HUES6 (cell line): ENCODE measurements around the gene INO80C.
"Not testable (repeated sequence)": the region's sequence is repeated elsewhere in the genome, so short reads cannot be mapped to it uniquely, and the experiment has no call there.

Experiments
- H3K27ac ChIP-seq: 2 replicates; pipeline ENCODE4 v1.7.0; 2013; ENCODE audit warnings: low read depth, mild to moderate bottlenecking, low read length, inconsistent platforms
- H3K27me3 ChIP-seq: 2 replicates; pipeline ENCODE4 v1.6.1; 2013; ENCODE audit warnings: low read length; ENCODE audit not compliant: control insufficient read depth, insufficient read depth
- H3K36me3 ChIP-seq: 2 replicates; pipeline ENCODE4 v1.6.1; 2013; ENCODE audit warnings: low read length; ENCODE audit not compliant: control insufficient read depth, insufficient read depth
- H3K4me1 ChIP-seq: 2 replicates; pipeline ENCODE4 v1.6.1; 2013; ENCODE audit warnings: low read length; ENCODE audit not compliant: control insufficient read depth, insufficient read depth
- H3K4me3 ChIP-seq: 2 replicates; pipeline ENCODE4 v1.5.1; 2013; ENCODE audit warnings: low read depth, low read length
- H3K9ac ChIP-seq: one replicate; pipeline ENCODE4 v1.6.1; 2013; ENCODE audit warnings: mild to moderate bottlenecking, low read length
- H3K9me3 ChIP-seq: 2 replicates; pipeline ENCODE4 v1.6.1; 2013; ENCODE audit warnings: low read depth, low read length; ENCODE audit not compliant: control insufficient read depth, insufficient read depth

The INO80C gene

DNA sequence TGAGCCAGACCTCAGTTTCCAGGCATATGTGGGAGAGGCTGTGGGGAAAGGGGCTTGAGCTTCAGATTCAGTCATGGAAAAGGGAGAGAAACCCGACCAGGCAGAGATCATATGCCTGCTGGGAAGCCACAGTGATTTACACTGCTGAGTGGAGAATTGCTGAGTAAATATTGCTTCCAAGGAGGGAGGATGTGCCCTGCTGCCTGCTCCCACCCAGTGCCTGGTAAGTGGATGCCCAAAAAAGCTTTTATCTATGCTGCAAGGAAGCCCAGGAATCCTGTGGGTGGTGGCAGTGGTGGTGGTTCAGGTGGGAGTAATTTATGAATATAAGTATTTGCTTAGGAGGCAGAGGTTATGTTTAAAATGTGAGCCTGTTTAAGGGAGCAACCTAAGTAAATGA, 39.5 kb downstream of the INO80C start:
- peak overlapping the region; percentile 11 for H3K9ac ChIP-seq
- H3K27ac ChIP-seq: peak overlapping the region; percentile 5; the same call in 1 of the 2 replicates
- peaks cover 16% of the 10 kb centered on the region for H3K4me1 ChIP-seq
- no peaks in the 10 kb centered on the region for H3K27me3 ChIP-seq
- no peaks in the 10 kb centered on the region for H3K36me3 ChIP-seq
- no peaks in the 10 kb centered on the region for H3K9me3 ChIP-seq
- H3K4me3 ChIP-seq: no peak overlapping the region

DNA sequence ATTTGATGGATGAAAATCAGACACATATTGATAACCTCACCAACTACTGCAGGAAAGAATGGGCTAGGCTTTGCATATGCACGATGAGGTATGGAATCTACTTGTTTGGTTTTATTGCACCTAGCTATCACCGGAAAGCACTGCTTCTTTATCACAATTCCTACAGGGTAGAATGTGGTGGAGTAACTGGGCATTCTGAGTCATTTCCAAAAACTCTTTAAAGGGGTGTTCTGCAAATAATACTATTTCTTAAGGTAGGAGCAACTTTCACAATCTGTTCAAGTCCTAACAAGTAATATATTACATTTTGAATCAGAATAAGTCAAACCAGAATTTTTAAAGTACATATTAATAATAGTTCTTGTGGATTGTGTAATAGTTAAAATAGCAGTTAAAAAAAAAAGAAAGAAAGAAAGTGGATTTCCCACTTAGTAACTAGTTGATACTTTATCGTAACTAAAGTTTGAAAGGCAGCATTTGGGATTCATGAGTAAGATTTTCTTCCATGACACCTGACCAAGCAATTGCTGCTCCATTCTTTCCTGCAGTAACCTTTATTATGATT, 40.5 kb downstream of the INO80C start:
- H3K4me1 ChIP-seq: peaks cover 16% of the 10 kb centered on the region
- H3K27ac ChIP-seq: no peak overlapping the region
- no peaks in the 10 kb centered on the region for H3K27me3 ChIP-seq
- no peak overlapping the region for H3K4me3 ChIP-seq
- H3K9ac ChIP-seq: no peak overlapping the region
- no peaks in the 10 kb centered on the region for H3K36me3 ChIP-seq
- no peaks in the 10 kb centered on the region for H3K9me3 ChIP-seq

DNA sequence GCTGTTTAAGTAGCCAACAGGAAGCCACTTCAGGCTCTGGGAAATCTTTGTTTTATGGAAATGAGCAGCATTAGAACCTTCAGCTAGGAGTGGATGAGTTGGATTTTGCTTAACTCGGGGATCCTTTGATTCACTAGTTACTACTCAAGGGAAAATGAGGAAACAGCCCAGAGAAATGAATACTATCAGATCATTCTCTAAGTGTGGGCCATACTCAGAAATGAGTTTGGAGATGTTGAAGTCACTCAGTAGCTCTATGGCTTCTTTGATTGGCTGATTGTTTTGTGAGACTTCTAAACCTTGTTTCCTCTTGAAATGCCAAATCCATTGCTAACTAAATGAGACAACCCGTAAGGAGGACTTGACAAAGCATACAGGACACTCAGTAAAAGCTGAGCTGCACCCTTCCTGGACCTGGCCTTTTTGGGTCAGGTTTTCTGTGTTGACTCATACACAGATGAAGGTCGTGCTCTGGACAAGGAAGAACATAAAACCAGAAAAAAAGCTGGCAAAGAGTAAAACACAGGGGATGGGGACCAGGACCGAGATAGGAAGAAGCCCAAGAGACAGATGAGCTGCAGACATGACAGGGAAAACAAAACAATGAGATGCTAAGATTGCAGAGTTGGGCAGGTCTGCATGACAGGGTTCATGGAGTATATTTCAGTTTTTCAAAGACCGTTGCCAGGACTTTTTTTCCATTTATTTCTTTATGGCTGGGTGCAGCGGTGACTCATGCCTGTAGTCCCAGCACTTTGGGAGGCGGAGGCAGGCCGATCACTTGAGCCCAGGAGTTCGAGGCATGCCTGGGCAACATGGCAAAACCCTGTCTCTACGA, 41.6 kb downstream of the INO80C start:
- Histone ChIP-seq H3K36me3 (no peaks in the 10 kb centered on the region), H3K9ac (no peak overlapping the region), H3K27ac (no peak overlapping the region), H3K4me1 (peaks cover 16% of the 10 kb centered on the region), H3K9me3 (no peaks in the 10 kb centered on the region), H3K4me3 (no peak overlapping the region), H3K27me3 (no peaks in the 10 kb centered on the region)

DNA sequence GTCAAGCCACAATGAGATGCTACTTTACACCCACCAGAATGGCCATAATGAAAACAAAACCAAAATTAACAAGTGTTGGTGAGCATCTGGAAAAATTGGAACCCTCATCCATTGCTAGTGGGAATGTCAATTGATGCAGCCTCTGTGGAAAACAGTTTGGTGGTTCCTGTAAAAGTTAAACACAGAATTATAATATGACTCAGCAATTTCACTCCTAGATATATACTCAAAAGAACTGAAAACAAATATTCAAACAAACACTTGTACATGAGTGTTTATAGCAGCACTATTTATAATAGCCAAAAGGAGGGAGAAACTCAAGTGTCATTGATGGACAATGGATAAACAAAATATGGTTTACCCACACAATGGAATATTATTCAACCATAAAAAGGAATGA, 43.0 kb downstream of the INO80C start:
- Histone ChIP-seq H3K4me1 (peaks cover 16% of the 10 kb centered on the region), H3K27ac (no peak overlapping the region), H3K9ac (no peak overlapping the region)

DNA sequence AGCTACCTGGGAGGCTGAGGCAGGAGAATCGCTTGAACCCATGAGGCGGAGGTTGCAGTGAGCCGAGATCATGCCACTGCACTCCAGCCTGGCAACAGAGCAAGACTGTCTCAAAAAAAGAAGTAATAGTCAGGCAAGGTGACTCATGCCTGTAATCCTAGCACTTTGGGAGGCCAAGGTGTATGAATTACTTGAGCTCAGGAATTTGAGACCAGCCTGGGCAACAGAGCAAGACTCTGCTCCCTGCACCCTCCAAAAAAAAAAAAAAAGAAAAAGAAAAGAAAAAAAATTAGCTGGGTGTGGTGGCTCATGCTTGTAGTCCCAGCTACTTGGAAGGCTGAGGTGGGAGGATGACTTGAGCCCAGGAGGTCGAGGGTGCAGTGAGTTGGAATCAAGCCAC, 44.7 kb downstream of the INO80C start:
- H3K9me3 ChIP-seq, H3K27me3 ChIP-seq, H3K4me3 ChIP-seq, H3K27ac ChIP-seq, H3K36me3 ChIP-seq, H3K9ac ChIP-seq, H3K4me1 ChIP-seq: not testable (repeated sequence)

More for the DNA sequence above, 43.0 kb downstream of the INO80C start:
- Histone ChIP-seq H3K4me3 (no peak overlapping the region), H3K36me3 (no peaks in the 10 kb centered on the region), H3K9me3 (no peaks in the 10 kb centered on the region), H3K27me3 (no peaks in the 10 kb centered on the region)

DNA sequence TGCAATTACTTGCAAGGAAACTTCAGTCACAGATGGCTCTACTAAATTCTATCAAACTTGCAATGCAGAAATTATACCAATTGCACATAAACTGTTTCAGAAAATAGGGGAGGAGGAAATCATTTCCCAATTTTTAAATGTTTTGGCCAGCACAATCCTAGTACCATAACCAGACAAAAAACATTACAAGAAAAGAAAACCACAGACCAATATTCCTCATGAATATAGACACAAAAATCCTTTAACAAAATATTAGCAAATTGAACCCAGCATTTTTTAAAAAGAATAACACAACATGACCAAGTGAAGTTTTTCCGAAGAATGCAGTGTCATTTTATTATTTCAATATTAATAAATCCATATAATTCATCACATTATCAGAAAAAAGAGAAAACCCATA, 45.8 kb downstream of the INO80C start:
- H3K4me3 ChIP-seq: no peak overlapping the region
- no peak overlapping the region for H3K9ac ChIP-seq
- no peak overlapping the region for H3K27ac ChIP-seq
- H3K27me3 ChIP-seq: no peaks in the 10 kb centered on the region
- no peaks in the 10 kb centered on the region for H3K9me3 ChIP-seq
- H3K36me3 ChIP-seq: no peaks in the 10 kb centered on the region
- H3K4me1 ChIP-seq: no peaks in the 10 kb centered on the region; the same call in 1 of the 2 replicates

DNA sequence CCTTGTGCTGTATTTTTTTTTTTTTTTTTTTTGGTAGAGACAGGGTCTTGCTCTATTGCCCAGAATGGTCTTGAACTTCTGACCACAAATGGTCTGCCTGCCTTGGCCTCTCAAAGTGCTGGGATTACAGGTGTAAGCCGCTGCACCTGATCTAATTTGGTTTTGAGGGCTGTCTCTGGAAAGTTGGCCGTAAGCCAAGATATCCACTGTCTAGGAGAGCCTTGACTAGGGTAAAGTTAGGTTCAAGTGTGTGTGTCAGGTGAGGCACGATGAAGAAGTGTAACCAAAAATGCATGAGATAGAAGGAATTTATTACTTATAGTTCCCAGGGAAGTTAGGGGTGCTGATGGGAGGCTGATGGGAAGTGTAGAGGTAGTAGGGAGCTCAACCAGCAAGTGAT, 46.7 kb downstream of the INO80C start:
- H3K36me3 ChIP-seq: no peaks in the 10 kb centered on the region
- no peak overlapping the region for H3K9ac ChIP-seq
- H3K9me3 ChIP-seq: no peaks in the 10 kb centered on the region
- H3K4me1 ChIP-seq: no peaks in the 10 kb centered on the region; the same call in 1 of the 2 replicates
- H3K4me3 ChIP-seq: no peak overlapping the region
- H3K27me3 ChIP-seq: no peaks in the 10 kb centered on the region
- no peak overlapping the region for H3K27ac ChIP-seq

DNA sequence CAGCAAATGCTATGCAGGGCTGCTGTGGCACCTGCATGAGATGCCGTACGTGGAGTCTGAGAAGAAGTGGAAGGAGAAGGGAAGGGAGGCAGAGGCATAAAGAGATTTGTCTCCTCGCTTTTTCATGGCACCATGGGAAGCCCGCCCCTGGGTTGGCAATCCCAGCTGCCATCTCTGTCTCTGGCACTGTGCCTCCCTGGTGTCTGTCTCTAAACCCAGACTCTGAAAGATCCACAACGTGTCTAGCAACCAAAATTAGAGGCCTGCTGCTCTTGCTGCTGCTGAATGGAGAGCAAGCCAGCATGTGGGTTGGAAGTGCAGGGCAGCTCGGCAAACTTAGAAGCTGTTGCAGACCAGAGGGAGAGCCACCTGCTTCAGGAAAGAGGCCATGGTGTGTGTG, 53.1 kb downstream of the INO80C start:
- H3K4me1 ChIP-seq: no peaks in the 10 kb centered on the region
- H3K9me3 ChIP-seq: no peaks in the 10 kb centered on the region
- H3K36me3 ChIP-seq: no peaks in the 10 kb centered on the region
- H3K9ac ChIP-seq: no peak overlapping the region
- H3K27ac ChIP-seq: no peak overlapping the region
- no peaks in the 10 kb centered on the region for H3K27me3 ChIP-seq
- H3K4me3 ChIP-seq: no peak overlapping the region

DNA sequence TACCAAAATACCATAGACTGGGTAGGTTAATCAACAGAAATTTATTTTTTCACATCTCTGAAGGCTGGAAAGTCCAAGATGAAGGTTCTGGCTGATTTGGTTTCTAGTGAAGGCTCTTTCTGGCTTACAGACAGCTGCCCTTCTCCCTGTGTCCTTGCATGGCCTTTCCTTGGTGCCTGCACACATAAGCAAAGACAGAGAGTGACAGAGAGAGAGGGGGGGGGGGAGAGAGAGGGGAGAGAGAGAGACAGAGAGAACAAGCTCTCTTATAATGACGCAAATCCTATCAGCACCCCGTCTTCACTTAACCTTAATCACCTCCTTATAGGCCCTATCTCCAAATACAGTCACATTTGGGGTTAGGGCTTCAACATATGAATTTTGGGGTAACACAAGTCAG, 53.9 kb downstream of the INO80C start:
- Histone ChIP-seq H3K27ac (no peak overlapping the region), H3K4me1 (peaks cover 2% of the 10 kb centered on the region; the same call in 1 of the 2 replicates), H3K36me3 (no peaks in the 10 kb centered on the region), H3K27me3 (no peaks in the 10 kb centered on the region), H3K4me3 (no peak overlapping the region), H3K9me3 (no peaks in the 10 kb centered on the region), H3K9ac (no peak overlapping the region)

DNA sequence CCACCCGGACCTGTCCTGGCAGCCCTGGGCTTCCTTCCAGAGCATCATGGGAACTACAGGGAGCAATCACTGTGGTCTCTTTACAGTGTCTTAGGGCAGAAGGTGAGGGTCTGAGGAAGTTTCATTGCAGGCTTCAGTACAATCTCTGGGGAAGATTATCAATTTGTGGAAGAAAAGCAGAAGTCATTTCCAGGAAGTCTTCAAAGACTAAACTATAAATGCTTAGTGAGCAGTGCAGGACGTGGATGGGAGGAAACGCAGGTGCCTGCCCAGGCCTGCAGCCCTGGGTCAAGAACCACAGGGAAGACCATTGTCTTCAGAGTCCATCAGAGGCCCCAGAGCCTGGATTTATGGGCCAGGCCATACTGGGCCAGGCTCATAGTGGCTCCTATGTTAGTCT, 54.3 kb downstream of the INO80C start:
- Histone ChIP-seq H3K36me3 (no peaks in the 10 kb centered on the region), H3K9ac (no peak overlapping the region), H3K4me3 (no peak overlapping the region), H3K27ac (no peak overlapping the region), H3K9me3 (no peaks in the 10 kb centered on the region), H3K4me1 (peaks cover 6% of the 10 kb centered on the region), H3K27me3 (no peaks in the 10 kb centered on the region)

DNA sequence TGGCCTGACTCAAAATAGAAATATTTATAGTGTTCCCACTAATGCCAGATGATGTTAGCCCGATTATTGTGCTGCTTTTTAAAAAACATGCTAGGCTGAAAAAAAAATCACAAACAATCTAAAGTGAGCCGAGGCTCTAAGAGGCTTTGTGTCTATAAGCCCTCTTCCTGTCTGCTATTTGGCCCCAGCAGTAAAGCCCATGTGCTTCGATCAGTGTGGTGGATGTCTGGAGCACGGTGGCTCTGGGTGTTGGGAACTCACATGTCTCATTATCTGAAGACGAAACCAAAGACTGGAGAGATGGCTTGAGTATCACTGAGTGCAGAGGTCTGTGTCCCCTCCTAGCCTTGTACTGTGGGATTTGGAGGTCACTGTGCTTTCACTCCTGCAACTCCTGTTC, 55.1 kb downstream of the INO80C start:
- Histone ChIP-seq H3K27ac (no peak overlapping the region), H3K27me3 (no peaks in the 10 kb centered on the region), H3K36me3 (no peaks in the 10 kb centered on the region), H3K9me3 (no peaks in the 10 kb centered on the region), H3K4me1 (peaks cover 12% of the 10 kb centered on the region), H3K9ac (no peak overlapping the region), H3K4me3 (no peak overlapping the region)
